ENCODE data around the gene CNOT6L. TPM values are rescaled to one million over a fixed set of nuclear protein-coding genes. Genes with fewer than 3 reads are reported as not detected.

CNOT6L gene
- polyA plus RNA-seq, 1 donor from 2014 or later = 14.4 TPM

DNA sequence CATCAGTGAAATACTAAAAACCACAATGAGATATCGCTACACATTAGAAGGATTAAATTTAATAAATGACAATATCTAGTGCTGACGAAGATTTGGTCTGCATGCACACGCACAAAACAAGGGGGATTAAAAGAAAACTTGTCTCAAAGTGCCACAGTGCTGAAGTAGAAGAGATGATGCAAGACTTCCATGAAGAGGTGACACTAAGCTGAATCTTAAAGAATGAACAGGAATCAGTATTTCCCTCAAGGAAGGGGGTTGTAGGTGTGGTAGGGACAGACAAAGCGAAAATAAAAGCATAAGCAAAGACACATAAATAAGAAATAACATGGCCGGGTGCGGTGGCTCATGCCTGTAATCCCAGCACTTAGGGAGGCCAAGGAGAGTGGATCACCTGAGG lies 33.5 kb downstream of the CNOT6L start:
- H3K79me2 ChIP-seq (replicated peaks; ENCODE audit: insufficient read depth, low read length) = peaks cover 34% of the 10 kb centered on the region

GRCh38 chr4:77783895-77784294 lies 35.3 kb downstream of the CNOT6L start:
- Histone ChIP-seq H3K79me2 (replicated peaks; ENCODE audit: insufficient read depth, low read length) (peaks cover 37% of the 10 kb centered on the region), H3K36me3 (ENCODE audit: insufficient read depth, low read length) (no peaks in the 10 kb centered on the region), H3K9ac (ENCODE audit: low read length) (no peak overlapping the region), H3K27ac (ENCODE audit: low read length) (no peak overlapping the region), H3K4me2 (ENCODE audit: low read length) (no peak overlapping the region), H4K20me1 (ENCODE audit: insufficient read depth) (no peaks in the 10 kb centered on the region), H3K27me3 (ENCODE audit: insufficient read depth, low read depth, low read length) (no peaks in the 10 kb centered on the region), H3K9me3 (ENCODE audit: low read length) (no peaks in the 10 kb centered on the region), H3K9me2 (ENCODE audit: insufficient read depth, low read length) (no peaks in the 10 kb centered on the region), H3K4me3 (ENCODE audit: low read length) (no peak overlapping the region), H2AFZ (ENCODE audit: low read depth, low read length) (no peak overlapping the region), H3F3A (ENCODE audit: insufficient read depth, low read length, poor library complexity, severe bottlenecking) (no peaks in the 10 kb centered on the region)
- TF ChIP-seq CTCF (IDR thresholded peaks at IDR 0.05; ENCODE audit: poor library complexity, severe bottlenecking) (no peak), SMC3 (conservative IDR thresholded peaks at IDR 0.05; ENCODE audit: poor library complexity) (no peak), MXI1 (conservative IDR thresholded peaks at IDR 0.05; ENCODE audit: poor library complexity, severe bottlenecking) (no peak), TAF1 (IDR thresholded peaks at IDR 0.05; ENCODE audit: low read depth) (no peak), EZH2 (IDR thresholded peaks at IDR 0.05; ENCODE audit: borderline replicate concordance, insufficient read depth, low read length, poor library complexity, severe bottlenecking) (no peak), REST (IDR thresholded peaks at IDR 0.05; ENCODE audit: borderline replicate concordance) (no peak), RAD21 (conservative IDR thresholded peaks at IDR 0.05) (no peak), POLR2AphosphoS5 (IDR thresholded peaks at IDR 0.05) (no peak), EP300 (conservative IDR thresholded peaks at IDR 0.05; ENCODE audit: poor library complexity, severe bottlenecking) (no peak)

More for the DNA sequence above, 33.5 kb downstream of the CNOT6L start:
- Histone ChIP-seq H3K27me3 (ENCODE audit: insufficient read depth, low read depth, low read length) (no peaks in the 10 kb centered on the region), H3K9ac (ENCODE audit: low read length) (no peak overlapping the region), H3K9me2 (ENCODE audit: insufficient read depth, low read length) (no peaks in the 10 kb centered on the region), H3F3A (ENCODE audit: insufficient read depth, low read length, poor library complexity, severe bottlenecking) (no peaks in the 10 kb centered on the region), H3K27ac (ENCODE audit: low read length) (no peak overlapping the region), H3K9me3 (ENCODE audit: low read length) (no peaks in the 10 kb centered on the region), H3K4me3 (ENCODE audit: low read length) (no peak overlapping the region), H4K20me1 (ENCODE audit: insufficient read depth) (no peaks in the 10 kb centered on the region), H3K36me3 (ENCODE audit: insufficient read depth, low read length) (no peaks in the 10 kb centered on the region), H3K4me2 (ENCODE audit: low read length) (no peak overlapping the region), H2AFZ (ENCODE audit: low read depth, low read length) (no peak overlapping the region)
- TF ChIP-seq POLR2AphosphoS5 (IDR thresholded peaks at IDR 0.05) = no peak
- no peak for TF ChIP-seq RAD21 (conservative IDR thresholded peaks at IDR 0.05)
- no peak for TF ChIP-seq EP300 (conservative IDR thresholded peaks at IDR 0.05; ENCODE audit: poor library complexity, severe bottlenecking)
- TF ChIP-seq TAF1 (IDR thresholded peaks at IDR 0.05; ENCODE audit: low read depth) = no peak
- no peak for TF ChIP-seq MXI1 (conservative IDR thresholded peaks at IDR 0.05; ENCODE audit: poor library complexity, severe bottlenecking)

Measured in neural cell (in vitro differentiated cells).